Measurements from ENCODE around the gene MYOZ3.

Gene MYOZ3

DNA sequence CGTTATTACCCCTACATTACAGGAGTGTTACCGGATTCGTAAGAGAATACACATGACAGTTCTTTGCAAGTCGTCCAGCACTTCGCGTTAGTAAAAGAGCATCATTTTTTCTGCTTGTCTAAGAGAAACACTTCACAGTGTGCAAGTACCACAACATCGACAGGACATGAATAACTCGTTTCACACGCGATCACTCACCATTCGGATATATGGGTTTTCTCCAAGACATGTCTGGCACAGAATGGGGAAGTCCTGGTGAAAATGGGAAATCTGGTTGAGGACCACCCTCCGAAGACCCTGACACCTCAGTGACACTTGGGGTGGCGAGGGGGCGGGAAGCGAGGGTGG lies 39.2 kb downstream of the MYOZ3 start:
- DNase-seq (ENCODE audit: low read depth in 1 of 2, low spot score in 1 of 2) = no peak

DNA sequence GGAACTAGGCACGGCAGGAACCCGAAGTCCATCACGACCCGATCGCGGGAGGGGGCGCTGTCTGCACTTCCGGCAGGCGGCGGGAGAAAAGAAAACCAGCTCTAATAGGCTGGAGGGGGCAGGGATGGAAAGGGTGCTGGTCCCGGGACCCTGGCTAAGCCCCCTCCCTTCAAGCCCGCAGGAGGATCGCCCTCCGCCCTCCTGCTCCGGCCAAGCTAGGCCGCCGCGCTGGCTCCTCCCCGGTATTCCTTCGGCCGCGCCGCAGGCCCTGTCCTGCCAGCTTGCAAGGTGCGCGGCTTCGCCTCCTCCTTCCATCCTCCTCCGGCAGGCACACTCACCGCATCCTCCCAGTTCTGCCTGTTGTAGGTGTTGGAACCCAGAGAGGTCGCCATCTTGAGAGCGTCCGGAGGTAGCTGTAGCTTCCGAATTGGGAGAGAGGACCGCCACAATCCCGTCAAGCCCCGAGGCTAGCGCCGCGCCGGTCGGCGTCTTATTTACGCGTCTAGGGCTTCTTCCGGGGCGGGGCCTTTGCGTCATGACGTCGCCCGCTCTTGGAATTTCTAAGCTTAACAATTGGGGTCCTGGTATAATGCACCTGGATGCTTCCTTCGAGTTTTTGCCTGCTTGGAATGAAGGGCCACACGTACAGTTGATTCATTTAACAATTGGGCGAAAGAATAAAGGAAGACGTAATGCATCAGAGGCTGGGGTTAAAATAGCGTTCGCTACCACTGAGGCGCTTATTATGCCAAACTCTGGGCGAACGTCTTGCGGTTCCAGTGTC lies 39.7 kb downstream of the MYOZ3 start, which contains the start of gene RBM22:
TSS of gene RBM22 (minus strand) at position 469 of the 784 bp plus-strand sequence. CDS start at position 392, 77 bp downstream.
- DNase-seq (ENCODE audit: low read depth in 1 of 2, low spot score in 1 of 2) = peak; percentile 75 to 87

DNA sequence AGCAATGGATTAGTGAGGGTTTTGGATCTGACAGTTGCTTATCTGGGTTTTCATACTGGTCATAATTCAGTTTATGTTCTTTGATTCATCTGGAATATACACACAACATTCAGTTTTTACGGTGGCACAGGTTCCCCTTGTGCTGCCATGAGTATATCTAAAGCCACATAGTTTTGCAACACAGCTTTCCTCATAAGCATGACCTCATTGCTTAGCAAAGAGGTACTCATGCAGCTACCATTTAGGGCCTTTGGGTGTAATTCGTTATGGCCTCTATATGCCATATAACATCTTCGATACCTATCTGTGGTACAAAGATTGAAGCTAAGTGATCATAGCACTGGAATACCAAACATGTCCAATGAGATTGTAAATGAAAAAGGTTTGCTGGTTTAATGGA lies 42.7 kb downstream of the MYOZ3 start:
- no peak for DNase-seq (ENCODE audit: low read depth in 1 of 2, low spot score in 1 of 2)

DNA sequence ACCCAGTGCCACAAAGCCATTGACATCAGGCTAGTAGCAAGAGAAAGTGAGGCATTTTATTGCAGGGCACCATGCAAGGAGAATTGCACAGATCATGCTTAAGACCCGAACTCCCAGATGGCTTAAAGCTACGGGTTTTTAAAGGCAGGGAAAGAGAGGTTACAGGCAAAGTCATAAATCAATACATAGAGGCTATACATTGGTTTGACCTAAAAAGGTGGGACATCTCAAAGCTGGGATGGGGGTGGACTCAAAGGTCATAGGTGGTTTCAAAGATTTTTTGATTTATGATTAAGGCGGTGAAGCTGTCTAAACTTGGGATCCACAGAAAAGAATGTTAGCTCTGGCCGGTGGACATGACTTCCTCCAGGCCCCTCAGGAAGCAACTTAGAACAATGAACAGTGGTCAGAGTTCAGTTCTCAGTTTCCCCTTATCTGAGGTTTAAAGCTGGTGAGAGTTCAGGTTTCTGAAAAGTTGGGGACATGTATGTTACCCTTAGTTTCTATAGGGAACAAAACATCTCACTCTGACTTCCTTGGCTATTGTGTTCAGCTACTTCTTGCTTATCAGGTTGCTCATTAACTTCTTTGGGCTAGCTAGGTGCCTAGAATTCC lies 45.8 kb downstream of the MYOZ3 start:
- no peak for DNase-seq (ENCODE audit: low read depth in 1 of 2, low spot score in 1 of 2)

DNA sequence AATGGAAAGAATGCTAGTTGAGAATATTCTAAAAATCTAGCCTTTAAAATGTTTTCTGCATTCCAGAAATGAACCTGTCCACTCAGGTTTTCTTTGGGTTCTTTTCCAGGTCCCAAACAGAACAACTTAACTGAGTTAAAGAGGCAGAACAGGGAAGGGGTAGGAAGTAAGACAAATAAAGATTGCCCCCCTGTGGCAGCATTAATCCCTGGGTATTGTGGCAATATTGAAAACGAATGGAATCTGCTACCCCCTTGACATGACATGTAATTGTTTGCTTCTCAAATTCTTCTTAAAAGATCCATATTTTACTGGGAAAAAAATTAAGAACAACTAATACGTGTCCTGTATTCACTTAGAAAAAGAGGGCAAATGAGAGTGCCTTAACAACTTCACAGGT lies 49.1 kb downstream of the MYOZ3 start:
- DNase-seq (ENCODE audit: low read depth in 1 of 2, low spot score in 1 of 2) = no peak

DNA sequence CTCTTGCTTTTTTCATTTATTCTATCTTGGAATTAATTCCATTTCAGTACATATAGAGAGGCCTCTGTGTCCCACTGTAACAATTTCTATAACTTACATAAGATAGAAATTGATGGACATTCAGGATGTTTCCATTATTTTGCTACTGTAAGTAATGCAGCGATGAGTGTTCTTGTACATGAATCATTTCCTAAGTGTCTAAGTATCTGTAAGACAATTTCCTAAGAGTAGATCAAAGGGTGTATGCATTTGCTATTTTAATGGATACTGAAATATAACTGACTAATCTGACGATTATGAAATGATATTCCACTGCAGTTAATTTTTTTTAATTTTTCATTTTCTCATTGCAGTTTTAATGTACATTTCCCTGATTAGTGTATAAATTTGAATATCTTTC lies 62.8 kb downstream of the MYOZ3 start:
- DNase-seq (ENCODE audit: low read depth in 1 of 2, low spot score in 1 of 2) = no peak

Data from activated CD4-positive, alpha-beta T cell treated with anti-CD3 and anti-CD28 coated beads, Interleukin-2, amount 50 U/mL, for 24 hours (primary cell).